PFSK-1 (cell line): Measurements from ENCODE around the gene ST3GAL2.

Experiments
- FOXP2 ChIP-seq: optimal IDR thresholded peaks from 2 replicates; pipeline ENCODE3; 2011; ENCODE audit warnings: borderline replicate concordance, control low read depth, inconsistent platforms; ENCODE audit not compliant: insufficient read depth; ENCODE audit errors: extremely low read length, extremely low read depth
- POLR2AphosphoS5 ChIP-seq: IDR thresholded peaks from 2 replicates; pipeline ENCODE4 v1.6.1; 2012; ENCODE audit warnings: low read depth, mild to moderate bottlenecking, control low read depth, low read length, moderate library complexity
- SIN3A ChIP-seq: IDR thresholded peaks from 2 replicates; pipeline ENCODE4 v1.6.1; 2012; ENCODE audit warnings: mild to moderate bottlenecking, low read length, moderate library complexity, borderline replicate concordance; ENCODE audit not compliant: insufficient read depth
- TAF1 ChIP-seq: IDR thresholded peaks from 2 replicates; pipeline ENCODE4 v1.6.1; 2012; ENCODE audit warnings: low read length, control low read depth, borderline replicate concordance; ENCODE audit not compliant: insufficient read depth
- TF ChIP-seq, protein P1 (sequence below), 2 experiments: IDR thresholded peaks; 2 replicates each; pipeline versions ENCODE4 v1.6.1 to v1.8.0; 2011 to 2012; ENCODE audit warnings: low read depth in 2 of 2, low read length in 2 of 2, control low read depth in 1 of 2, inconsistent platforms in 1 of 2, mild to moderate bottlenecking in 1 of 2, moderate library complexity in 1 of 2; ENCODE audit not compliant: insufficient read depth in 1 of 2

The ST3GAL2 gene

DNA sequence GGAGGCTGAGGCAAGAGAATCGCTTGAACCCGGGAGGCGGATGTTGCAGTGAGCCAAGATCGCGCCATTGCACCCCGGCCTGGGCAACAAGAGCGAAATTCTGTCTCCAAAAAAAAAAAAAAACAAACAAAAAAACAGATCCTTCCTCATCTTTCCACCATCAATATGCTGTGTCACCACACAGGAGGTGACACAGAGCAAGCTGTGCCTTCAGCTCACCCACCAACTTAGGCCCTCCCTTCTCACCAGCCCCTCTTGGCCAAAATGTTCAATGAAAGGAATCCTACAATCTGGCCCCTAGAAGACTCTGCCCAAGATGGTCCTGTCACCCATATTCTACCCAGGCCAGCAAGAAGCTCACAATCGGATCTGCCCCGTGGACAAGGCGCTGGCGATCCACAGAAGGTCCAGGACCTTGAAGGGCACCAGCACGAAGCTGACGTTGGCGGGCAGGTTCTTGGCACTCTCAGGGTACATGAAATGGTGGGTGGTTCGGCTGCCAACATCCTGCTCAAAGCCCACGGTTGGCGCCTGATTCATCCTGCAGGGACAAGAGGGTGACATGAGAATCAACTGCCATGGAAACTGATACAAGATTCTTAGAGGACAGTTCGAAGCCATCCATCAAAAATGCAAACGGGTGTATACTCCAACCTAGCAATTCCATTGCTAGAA, 50.8 kb downstream of the ST3GAL2 start:
- no peak for TF ChIP-seq SIN3A
- no peak for TF ChIP-seq TAF1
- TF ChIP-seq POLR2AphosphoS5 = no peak

DNA sequence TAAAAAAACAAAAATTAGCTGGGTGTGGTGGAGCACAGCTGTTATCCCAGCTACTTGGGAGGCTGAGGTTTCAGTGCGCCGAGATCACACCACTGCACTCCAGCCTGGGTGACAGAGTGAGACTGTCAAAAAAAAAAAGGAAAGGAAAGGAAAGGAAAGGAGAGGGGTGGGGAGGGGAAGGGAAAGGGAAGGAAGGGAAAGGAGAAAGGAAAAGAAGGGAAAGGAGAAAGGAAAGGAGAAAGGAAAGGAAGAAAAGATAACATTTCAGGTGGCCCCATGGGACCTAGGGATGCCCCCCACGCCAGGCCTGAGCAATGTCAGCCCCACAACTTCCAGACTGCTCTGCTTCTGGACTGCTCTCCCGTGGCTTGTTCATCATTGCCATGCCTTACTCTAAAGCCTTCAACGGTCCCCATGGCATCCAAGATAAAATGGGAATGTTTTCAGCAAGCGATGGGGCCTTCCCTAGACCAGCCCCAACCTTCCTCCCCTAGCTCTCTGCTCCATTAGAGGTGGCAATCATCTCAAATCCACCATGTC, 55.4 kb downstream of the ST3GAL2 start:
- TF ChIP-seq, protein P1, sequence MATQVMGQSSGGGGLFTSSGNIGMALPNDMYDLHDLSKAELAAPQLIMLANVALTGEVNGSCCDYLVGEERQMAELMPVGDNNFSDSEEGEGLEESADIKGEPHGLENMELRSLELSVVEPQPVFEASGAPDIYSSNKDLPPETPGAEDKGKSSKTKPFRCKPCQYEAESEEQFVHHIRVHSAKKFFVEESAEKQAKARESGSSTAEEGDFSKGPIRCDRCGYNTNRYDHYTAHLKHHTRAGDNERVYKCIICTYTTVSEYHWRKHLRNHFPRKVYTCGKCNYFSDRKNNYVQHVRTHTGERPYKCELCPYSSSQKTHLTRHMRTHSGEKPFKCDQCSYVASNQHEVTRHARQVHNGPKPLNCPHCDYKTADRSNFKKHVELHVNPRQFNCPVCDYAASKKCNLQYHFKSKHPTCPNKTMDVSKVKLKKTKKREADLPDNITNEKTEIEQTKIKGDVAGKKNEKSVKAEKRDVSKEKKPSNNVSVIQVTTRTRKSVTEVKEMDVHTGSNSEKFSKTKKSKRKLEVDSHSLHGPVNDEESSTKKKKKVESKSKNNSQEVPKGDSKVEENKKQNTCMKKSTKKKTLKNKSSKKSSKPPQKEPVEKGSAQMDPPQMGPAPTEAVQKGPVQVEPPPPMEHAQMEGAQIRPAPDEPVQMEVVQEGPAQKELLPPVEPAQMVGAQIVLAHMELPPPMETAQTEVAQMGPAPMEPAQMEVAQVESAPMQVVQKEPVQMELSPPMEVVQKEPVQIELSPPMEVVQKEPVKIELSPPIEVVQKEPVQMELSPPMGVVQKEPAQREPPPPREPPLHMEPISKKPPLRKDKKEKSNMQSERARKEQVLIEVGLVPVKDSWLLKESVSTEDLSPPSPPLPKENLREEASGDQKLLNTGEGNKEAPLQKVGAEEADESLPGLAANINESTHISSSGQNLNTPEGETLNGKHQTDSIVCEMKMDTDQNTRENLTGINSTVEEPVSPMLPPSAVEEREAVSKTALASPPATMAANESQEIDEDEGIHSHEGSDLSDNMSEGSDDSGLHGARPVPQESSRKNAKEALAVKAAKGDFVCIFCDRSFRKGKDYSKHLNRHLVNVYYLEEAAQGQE (IDR thresholded peaks at IDR 0.05; ENCODE audit: insufficient read depth in 1 of 2, low read depth in 2 of 2, low read length in 2 of 2) = no peak
- TF ChIP-seq FOXP2 = no peak
- TF ChIP-seq TAF1 = no peak
- TF ChIP-seq POLR2AphosphoS5 = no peak
- TF ChIP-seq SIN3A = no peak

DNA sequence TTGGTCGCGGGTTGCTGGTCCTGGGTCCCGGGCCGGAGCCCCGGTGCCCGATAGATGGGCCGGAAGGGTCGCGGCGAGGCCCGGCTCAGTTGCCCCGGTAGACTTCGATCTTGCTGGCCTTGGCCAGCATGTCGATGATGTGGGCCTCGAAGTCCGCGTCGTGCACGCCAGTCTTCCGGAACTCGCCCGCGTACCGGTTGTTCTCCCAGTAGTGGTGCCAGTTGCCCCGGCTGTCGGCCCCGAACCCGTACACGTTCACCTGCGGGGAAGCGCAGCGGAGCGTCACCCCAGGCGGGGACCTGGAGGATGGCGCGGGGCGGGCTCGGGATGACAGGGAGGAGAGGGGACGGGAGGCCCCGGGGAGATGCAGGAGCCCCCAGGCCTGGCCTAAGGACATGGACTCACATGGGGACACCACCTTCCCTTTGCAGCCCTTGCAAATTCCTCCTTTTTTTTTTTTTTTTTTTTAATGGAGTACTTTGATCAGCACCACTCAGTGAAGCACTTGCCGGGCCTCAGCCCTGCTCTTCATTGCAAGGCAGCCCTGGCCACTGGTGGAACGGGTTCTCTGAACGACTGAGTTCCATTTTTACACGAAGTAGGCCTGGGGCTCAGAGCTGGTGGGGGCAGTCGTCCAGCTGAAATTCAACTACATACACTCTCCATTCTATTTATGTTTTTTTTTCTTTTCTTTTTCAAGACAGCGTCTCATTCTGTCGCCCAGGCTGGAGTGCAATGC, 57.1 kb downstream of the ST3GAL2 start:
- TF ChIP-seq FOXP2 = no peak
- TF ChIP-seq TAF1 = no peak

DNA sequence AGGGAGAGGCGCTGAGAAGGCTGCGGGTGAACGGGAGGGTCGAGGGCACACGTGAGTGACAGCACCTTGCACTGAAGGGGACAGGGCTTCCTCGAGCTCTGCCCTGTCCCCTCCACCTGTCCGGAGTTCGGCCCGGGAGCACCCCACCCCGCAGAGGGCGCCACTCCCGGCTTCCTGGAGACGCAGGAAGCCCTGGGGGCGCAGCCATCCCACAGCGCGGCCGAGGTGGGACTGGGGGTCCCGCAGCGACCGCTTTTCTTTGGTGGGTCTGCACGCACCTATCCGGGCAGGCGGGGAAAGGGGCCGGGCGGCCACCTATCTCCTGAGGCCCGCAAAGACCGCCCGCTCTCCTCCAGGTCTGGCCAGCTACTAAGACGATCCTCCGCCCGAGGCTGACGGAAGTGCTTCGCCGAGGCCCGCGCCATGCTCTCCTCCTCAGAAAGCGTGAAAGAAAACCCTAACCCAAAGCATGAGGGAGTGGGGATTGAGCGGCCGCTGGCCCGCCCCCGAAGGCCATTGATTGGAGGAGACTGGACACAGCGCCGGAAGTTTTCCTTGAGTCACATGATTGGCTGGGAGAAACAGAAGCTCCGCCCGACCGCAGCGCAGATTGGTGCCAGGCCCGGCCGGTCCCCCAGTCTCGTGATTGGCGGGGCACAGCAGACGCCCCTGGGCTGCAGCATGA, 57.8 kb downstream of the ST3GAL2 start:
- TF ChIP-seq SIN3A (no peak), TAF1 (peak; percentile 92; the same call in 1 of the 2 replicates), FOXP2 (no peak), POLR2AphosphoS5 (peak; percentile 90)
- TF ChIP-seq, protein P1 (IDR thresholded peaks at IDR 0.05; ENCODE audit: insufficient read depth in 1 of 2, low read depth in 2 of 2, low read length in 2 of 2) = no peak

DNA sequence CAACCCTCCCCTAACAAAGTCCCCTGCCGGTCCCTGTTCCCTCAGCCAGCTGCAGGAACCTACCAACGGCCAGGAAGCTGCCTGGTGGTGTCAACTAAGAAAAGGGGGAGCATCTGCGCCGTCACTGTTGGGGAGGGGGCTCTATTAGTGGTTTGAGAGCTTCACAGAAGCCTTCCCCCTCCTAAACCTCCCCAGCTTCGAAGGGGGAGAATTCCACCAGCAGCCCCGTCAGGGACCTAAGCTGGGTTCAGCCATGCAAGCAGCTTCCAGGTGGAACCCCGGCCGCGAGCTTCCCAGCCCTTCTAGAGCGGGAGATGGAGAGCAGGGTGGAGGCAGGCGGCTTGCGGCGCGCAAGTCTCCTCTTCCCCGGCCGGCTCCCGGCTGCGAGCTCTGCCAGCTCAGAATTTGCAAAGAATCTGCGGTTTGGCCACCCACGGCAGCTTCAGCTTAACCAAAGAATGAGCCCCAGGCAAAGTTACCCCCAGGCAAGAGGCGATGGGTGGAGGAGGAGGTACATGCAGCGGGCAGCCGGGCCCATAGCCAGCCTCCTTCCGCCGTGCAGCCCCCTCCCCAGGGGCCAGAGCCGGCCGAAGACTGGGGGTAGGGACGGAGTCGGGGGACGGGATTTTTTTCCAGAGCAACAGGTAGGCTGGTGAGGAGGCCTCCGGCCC, 58.5 kb downstream of the ST3GAL2 start:
- no peak for TF ChIP-seq SIN3A

DNA sequence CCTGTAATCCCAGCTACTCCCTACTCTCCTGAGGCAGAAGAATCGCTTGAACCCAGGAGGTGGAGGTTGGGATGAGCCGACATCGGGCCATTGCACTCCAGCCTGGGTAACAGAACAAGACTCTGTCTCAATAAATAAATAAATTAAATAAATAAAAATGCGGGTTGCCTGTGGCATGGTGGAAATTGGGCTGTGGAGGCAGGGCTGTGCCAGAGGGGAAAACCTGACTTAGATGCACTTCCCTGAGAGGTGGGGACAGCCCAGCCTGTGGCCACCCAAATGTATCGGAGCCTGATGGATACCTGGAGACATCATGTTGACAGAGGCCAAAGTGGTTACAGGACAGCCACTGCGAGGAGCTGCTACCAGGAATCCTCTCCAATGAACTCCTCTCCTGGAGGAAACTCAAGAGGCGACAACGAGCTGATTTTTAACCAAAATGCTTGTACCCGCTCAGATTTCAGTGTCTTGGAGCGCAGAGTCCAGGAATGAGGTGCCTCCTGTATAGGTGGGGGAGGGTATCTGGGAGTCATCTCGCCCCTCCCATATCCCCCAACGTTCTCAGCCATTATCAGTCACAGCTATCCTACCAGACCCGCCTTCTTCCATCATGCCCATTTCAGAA, 59.9 kb downstream of the ST3GAL2 start:
- TF ChIP-seq POLR2AphosphoS5 (peak; percentile 53; the same call in 1 of the 2 replicates), TAF1 (no peak)

DNA sequence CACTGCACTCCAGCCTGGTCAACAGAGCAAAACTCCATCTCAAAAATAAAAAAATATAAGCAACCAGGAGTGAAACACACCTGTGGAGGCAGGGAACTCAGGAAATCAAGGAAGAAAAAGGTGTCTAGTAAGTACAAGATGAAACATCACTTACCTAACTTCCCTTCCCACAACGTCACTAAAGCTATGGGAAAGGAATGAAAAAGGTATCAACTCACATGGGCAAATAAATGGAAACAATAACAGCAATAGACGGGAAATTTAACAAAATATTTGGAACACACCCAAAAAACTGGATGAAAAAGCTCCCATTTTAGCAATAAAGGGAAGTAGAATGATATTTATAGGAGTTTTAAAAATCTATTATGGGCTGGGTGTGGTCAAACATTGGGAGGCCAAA, 61.1 kb downstream of the ST3GAL2 start:
- no peak for TF ChIP-seq POLR2AphosphoS5
- TF ChIP-seq FOXP2 = no peak
- TF ChIP-seq TAF1 = no peak
- no peak for TF ChIP-seq SIN3A
- TF ChIP-seq, protein P1 (IDR thresholded peaks at IDR 0.05; ENCODE audit: insufficient read depth in 1 of 2, low read depth in 2 of 2, low read length in 2 of 2) = no peak
